H1 (cell line): ENCODE measurements around the gene TMEM200C. TPM values are rescaled to one million over a fixed set of nuclear protein-coding genes. Genes with fewer than 3 reads are reported as not detected.
A peak's percentile ranks its signal among the peaks of the same experiment; 100 is the strongest.

Source experiments
- BACH1 ChIP-seq: IDR thresholded peaks from 2 replicates; pipeline ENCODE4 v1.6.1; 2012; ENCODE audit warnings: low read length, improper control_type of control experiment
- BCL11A ChIP-seq, 2 experiments: IDR thresholded peaks; one replicate each; pipeline ENCODE4 v1.6.1; 2011; ENCODE audit warnings: low read depth in 2 of 2, low read length in 2 of 2, mild to moderate bottlenecking in 2 of 2
- CBX5 ChIP-seq: fragments of 300-800, 300-1000 bp; sonication (generic); IDR thresholded peaks from 2 replicates; pipeline ENCODE4 v1.7.1; 2016; ENCODE audit warnings: antibody characterized with exemption, low read length, low read depth
- CBX8 ChIP-seq: fragments of 300-800, 300-1000 bp; sonication (generic); IDR thresholded peaks from 2 replicates; pipeline ENCODE4 v1.7.1; 2016; ENCODE audit warnings: low read depth, low read length, borderline replicate concordance
- CHD1 ChIP-seq: IDR thresholded peaks from 2 replicates; pipeline ENCODE4 v1.6.1; 2012; ENCODE audit warnings: low read depth, low read length, improper control_type of control experiment
- EZH2 ChIP-seq: fragments of 200-600 bp; sonication (generic); IDR thresholded peaks from 2 replicates; pipeline ENCODE4 v1.7.1; 2012; ENCODE audit warnings: low read depth, mild to moderate bottlenecking, moderate library complexity, low read length, inconsistent platforms; ENCODE audit not compliant: severe bottlenecking
- GABPA ChIP-seq: IDR thresholded peaks from 2 replicates; pipeline ENCODE4 v1.6.1; 2011; ENCODE audit warnings: mild to moderate bottlenecking, low read length, moderate library complexity, borderline replicate concordance; ENCODE audit not compliant: insufficient read depth
- GTF2F1 ChIP-seq: IDR thresholded peaks from 2 replicates; pipeline ENCODE4 v1.6.1; 2012; ENCODE audit warnings: low read depth, low read length, improper control_type of control experiment, borderline replicate concordance
- HDAC6 ChIP-seq: IDR thresholded peaks from one replicate; pipeline ENCODE4 v1.7.1; 2012; ENCODE audit warnings: low read depth, mild to moderate bottlenecking, inconsistent platforms, low read length, moderate library complexity
- KDM4A ChIP-seq: IDR thresholded peaks from one replicate; pipeline ENCODE4 v1.7.1; 2012; ENCODE audit warnings: low read depth, mild to moderate bottlenecking, moderate library complexity, low read length, inconsistent platforms; ENCODE audit not compliant: severe bottlenecking
- MAFK ChIP-seq: IDR thresholded peaks from 2 replicates; pipeline ENCODE4 v1.6.1; 2012; ENCODE audit warnings: low read depth, mild to moderate bottlenecking, improper control_type of control experiment, low read length
- NRF1 ChIP-seq: IDR thresholded peaks from 2 replicates; pipeline ENCODE4 v1.6.1; 2011; ENCODE audit warnings: mild to moderate bottlenecking, low read depth, low read length, improper control_type of control experiment
- PHF8 ChIP-seq: fragments of 200-600 bp; sonication (generic); conservative IDR thresholded peaks from 2 replicates; pipeline ENCODE4 v1.7.1; 2012; ENCODE audit warnings: low read depth, mild to moderate bottlenecking, inconsistent platforms, low read length, moderate library complexity
- POLR2AphosphoS5 ChIP-seq: IDR thresholded peaks from 2 replicates; pipeline ENCODE4 v1.6.1; 2011; ENCODE audit warnings: low read depth, low read length
- RFX5 ChIP-seq: IDR thresholded peaks from 2 replicates; pipeline ENCODE4 v1.6.1; 2011; ENCODE audit warnings: low read depth, low read length, improper control_type of control experiment, borderline replicate concordance
- SP2 ChIP-seq: IDR thresholded peaks from 2 replicates; pipeline ENCODE4 v1.6.1; 2012; ENCODE audit warnings: mild to moderate bottlenecking, low read length, inconsistent platforms
- SRF ChIP-seq: IDR thresholded peaks from 2 replicates; pipeline ENCODE4 v1.6.1; 2011; ENCODE audit warnings: mild to moderate bottlenecking, low read depth, low read length, moderate library complexity
- TAF1 ChIP-seq: IDR thresholded peaks from 2 replicates; pipeline ENCODE4 v1.6.1; 2011; ENCODE audit warnings: mild to moderate bottlenecking, low read depth, low read length
- TAF7 ChIP-seq: optimal IDR thresholded peaks from 2 replicates; pipeline ENCODE3; 2011; ENCODE audit warnings: low read depth, mild to moderate bottlenecking, inconsistent platforms, low read length, moderate library complexity, borderline replicate concordance
- polyA plus RNA-seq, 7 experiments: library from polyadenylated mRNA; depleted of rRNA in 3 of 7; stranded (reverse) in 5 of 7; unstranded in 2 of 7; fragments of >200 nt in 5 of 7; fragments of 200-250 nt in 2 of 7; gene quantifications; 1 replicate in 5 of 7; 2 replicates in 1 of 7; 4 replicates in 1 of 7; pipeline versions ENCODE4 v1.2.1 to v1.2.3, GENCODE V29; 2011 to 2013; ENCODE audit warnings: missing spikeins in 2 of 7, mixed read lengths in 2 of 7
- total RNA-seq: library from RNA; stranded (reverse); fragmentation: NEBNext Ultra II Directional; extraction: Animal tissue kit (Norgen Biotek cat#: 25700); gene quantifications from 2 replicates; pipeline ENCODE4 v1.2.1, GENCODE V29; 2021
- TF ChIP-seq, protein P1 (sequence below): IDR thresholded peaks from 2 replicates; pipeline ENCODE4 v1.6.1; 2012; ENCODE audit warnings: inconsistent platforms
- TF ChIP-seq, protein P2 (sequence below), 3 experiments: IDR thresholded peaks; 1 replicate in 2 of 3; 2 replicates in 1 of 3; pipeline versions ENCODE4 v1.5.1 to v1.6.1; 2011; ENCODE audit warnings: low read length in 3 of 3, mild to moderate bottlenecking in 3 of 3, inconsistent platforms in 2 of 3, low read depth in 1 of 3, moderate library complexity in 1 of 3; ENCODE audit not compliant: insufficient read depth in 1 of 3; ENCODE audit errors: control extremely low read depth in 1 of 3

Gene TMEM200C
- total and polyA plus RNA-seq, 2 of the 8 experiments (the other 6 are each of a cell fraction or from before 2014, with no cell fraction given) = 3.4 to 9.6 TPM

DNA sequence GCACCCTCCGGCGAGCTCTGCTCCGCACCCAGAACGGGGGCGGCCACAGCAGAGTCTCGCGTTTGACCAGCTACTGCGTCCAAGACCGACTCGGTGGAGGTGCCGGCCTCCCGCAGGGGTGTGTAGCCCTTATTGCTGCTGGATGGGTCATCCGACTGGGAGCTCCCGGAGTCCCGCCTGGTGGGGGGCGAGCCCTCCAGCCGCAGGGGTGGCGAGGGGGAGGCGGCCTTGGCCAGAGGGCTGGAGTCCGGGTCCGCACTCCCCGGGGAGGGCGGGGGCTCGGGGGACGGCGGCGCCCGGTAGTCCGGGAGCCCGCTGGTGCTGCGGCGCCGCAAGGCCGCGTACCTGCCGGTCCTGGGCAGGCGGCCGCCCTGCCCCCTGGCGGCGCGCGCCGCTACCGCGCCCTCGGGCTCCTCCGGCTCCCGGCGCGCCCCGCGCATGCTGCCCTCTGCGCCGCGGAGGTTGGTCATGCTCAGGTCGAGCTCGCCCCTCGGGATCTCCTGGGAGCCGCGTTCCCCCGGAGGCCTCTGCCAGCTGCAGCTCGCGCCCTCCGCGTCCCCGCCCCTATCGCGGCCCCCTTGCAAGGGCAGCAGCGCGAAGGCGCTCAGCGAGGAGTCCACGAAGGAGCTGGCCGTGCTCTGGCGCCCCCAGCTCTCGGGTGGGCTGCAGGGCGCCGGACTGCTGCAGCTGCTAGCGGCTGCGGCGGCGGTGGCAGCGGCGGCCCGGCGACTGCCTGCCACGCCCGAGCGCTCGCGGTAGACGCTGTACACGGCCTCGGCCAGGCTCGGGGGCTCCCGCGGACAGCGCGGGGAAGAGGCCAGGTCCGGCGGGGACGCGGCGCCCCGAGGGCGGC lies 4.8 kb downstream of the TMEM200C start (continued):
- TF ChIP-seq, protein P1, sequence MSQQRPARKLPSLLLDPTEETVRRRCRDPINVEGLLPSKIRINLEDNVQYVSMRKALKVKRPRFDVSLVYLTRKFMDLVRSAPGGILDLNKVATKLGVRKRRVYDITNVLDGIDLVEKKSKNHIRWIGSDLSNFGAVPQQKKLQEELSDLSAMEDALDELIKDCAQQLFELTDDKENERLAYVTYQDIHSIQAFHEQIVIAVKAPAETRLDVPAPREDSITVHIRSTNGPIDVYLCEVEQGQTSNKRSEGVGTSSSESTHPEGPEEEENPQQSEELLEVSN = peak; percentile 51; the same call in 1 of the 2 replicates
- TF ChIP-seq NRF1 (no peak), KDM4A (peak; percentile 98), TAF1 (peak; percentile 55; the same call in 1 of the 2 replicates), BACH1 (no peak), SRF (no peak), TAF7 (peak; percentile 18), SP2 (no peak), GABPA (no peak), CBX8 (no peak), CHD1 (no peak), POLR2AphosphoS5 (no peak), EZH2 (no peak), BCL11A (IDR thresholded peaks at IDR 0.05; ENCODE audit: low read depth in 2 of 2, low read length in 2 of 2) (no peak), CBX5 (no peak), RFX5 (no peak), MAFK (no peak), HDAC6 (no peak), PHF8 (no peak), GTF2F1 (no peak)
- TF ChIP-seq, protein P2, sequence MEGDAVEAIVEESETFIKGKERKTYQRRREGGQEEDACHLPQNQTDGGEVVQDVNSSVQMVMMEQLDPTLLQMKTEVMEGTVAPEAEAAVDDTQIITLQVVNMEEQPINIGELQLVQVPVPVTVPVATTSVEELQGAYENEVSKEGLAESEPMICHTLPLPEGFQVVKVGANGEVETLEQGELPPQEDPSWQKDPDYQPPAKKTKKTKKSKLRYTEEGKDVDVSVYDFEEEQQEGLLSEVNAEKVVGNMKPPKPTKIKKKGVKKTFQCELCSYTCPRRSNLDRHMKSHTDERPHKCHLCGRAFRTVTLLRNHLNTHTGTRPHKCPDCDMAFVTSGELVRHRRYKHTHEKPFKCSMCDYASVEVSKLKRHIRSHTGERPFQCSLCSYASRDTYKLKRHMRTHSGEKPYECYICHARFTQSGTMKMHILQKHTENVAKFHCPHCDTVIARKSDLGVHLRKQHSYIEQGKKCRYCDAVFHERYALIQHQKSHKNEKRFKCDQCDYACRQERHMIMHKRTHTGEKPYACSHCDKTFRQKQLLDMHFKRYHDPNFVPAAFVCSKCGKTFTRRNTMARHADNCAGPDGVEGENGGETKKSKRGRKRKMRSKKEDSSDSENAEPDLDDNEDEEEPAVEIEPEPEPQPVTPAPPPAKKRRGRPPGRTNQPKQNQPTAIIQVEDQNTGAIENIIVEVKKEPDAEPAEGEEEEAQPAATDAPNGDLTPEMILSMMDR (IDR thresholded peaks at IDR 0.05; ENCODE audit: control extremely low read depth in 1 of 3, insufficient read depth in 1 of 3, low read depth in 1 of 3, low read length in 3 of 3) = peak; percentile 65 to 84 (median 84)
